GM23338 (cell line): Measurements from ENCODE around the gene MICAL2. TPM values are rescaled to one million over a fixed set of nuclear protein-coding genes. Genes with fewer than 3 reads are reported as not detected.

Experiments used
- JUNB ChIP-seq: IDR thresholded peaks from one replicate; pipeline ENCODE4 v1.6.1; 2016; ENCODE audit warnings: antibody characterized with exemption; ENCODE audit not compliant: unreplicated experiment
- STAT1 ChIP-seq: IDR thresholded peaks from one replicate; pipeline ENCODE4 v1.6.1; 2016; ENCODE audit warnings: antibody characterized with exemption; ENCODE audit not compliant: unreplicated experiment
- ZNF114 ChIP-seq: fragments of 250-450 bp; sonication (Bioruptor Pico); IDR thresholded peaks from 2 replicates; pipeline ENCODE4 v1.5.0; 2020; ENCODE audit warnings: mild to moderate bottlenecking, moderate library complexity
- ZNF331 ChIP-seq: fragments of 250-450 bp; sonication (Bioruptor Pico); IDR thresholded peaks from 2 replicates; pipeline ENCODE4 v1.5.0; 2020; ENCODE audit warnings: low read depth, mild to moderate bottlenecking, moderate library complexity
- polyA plus RNA-seq: library from polyadenylated mRNA; unstranded; fragments of >200 nt; fragmentation: Nextera tagmentation; extraction: Ambion mirVana; gene quantifications from 2 replicates; pipeline ENCODE4 v1.2.1, GENCODE V29; 2016
- total RNA-seq: library from RNA; depleted of rRNA; stranded (reverse); fragments of >200 nt; shearing (Covaris generic); gene quantifications from 2 replicates; pipeline ENCODE4 v1.2.3, GENCODE V29; 2014
- TF ChIP-seq, protein P1 (sequence below): fragments of 250-450 bp; sonication (Bioruptor Pico); IDR thresholded peaks from 2 replicates; pipeline ENCODE4 v1.5.0; 2020; ENCODE audit warnings: mild to moderate bottlenecking, moderate library complexity
- TF ChIP-seq, protein P2 (sequence below): IDR thresholded peaks from one replicate; pipeline ENCODE4 v1.6.1; 2018; ENCODE audit warnings: antibody characterized with exemption; ENCODE audit not compliant: unreplicated experiment

MICAL2 gene
- total and polyA plus RNA-seq, 2 experiments from 2014 or later: 0.66 to 1.4 TPM

DNA sequence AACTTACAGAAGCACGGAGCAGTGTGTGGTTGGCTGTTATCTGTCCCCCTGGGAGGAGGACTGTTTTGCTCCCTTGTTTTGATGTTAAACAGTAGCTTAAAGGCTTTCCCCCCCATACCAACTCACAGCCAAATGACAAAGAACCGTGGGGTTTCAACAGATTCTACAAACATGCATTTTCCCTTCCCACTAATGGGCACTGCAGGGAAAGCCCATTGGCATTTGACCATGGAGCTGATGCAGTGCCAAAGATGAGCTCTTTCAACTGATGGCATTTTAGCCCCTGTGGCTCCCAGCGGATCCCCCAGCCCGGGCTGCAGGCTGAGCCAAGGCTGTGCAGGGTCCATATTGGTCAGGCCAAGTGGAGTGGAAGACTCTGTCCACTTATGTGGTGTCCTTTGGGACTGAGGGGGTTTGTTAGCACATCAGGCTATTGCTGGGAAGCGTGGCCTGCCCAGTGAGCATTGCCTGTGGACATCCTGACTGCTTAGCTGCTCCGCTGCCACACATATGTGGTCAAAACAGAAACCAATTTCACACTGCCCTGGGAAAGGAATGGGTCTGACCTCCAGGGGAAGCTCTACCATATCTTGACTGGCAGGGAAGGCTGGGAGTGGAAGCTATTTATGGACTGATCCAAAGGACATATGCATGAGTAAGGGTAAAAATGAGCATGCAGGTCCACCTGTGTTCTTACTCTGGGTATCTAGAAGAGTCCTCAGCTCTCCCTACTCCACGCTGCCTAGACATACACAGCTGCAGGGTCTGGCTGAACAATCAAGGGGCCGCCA, 150.5 kb downstream of the MICAL2 start (continued):
- TF ChIP-seq, protein P1, sequence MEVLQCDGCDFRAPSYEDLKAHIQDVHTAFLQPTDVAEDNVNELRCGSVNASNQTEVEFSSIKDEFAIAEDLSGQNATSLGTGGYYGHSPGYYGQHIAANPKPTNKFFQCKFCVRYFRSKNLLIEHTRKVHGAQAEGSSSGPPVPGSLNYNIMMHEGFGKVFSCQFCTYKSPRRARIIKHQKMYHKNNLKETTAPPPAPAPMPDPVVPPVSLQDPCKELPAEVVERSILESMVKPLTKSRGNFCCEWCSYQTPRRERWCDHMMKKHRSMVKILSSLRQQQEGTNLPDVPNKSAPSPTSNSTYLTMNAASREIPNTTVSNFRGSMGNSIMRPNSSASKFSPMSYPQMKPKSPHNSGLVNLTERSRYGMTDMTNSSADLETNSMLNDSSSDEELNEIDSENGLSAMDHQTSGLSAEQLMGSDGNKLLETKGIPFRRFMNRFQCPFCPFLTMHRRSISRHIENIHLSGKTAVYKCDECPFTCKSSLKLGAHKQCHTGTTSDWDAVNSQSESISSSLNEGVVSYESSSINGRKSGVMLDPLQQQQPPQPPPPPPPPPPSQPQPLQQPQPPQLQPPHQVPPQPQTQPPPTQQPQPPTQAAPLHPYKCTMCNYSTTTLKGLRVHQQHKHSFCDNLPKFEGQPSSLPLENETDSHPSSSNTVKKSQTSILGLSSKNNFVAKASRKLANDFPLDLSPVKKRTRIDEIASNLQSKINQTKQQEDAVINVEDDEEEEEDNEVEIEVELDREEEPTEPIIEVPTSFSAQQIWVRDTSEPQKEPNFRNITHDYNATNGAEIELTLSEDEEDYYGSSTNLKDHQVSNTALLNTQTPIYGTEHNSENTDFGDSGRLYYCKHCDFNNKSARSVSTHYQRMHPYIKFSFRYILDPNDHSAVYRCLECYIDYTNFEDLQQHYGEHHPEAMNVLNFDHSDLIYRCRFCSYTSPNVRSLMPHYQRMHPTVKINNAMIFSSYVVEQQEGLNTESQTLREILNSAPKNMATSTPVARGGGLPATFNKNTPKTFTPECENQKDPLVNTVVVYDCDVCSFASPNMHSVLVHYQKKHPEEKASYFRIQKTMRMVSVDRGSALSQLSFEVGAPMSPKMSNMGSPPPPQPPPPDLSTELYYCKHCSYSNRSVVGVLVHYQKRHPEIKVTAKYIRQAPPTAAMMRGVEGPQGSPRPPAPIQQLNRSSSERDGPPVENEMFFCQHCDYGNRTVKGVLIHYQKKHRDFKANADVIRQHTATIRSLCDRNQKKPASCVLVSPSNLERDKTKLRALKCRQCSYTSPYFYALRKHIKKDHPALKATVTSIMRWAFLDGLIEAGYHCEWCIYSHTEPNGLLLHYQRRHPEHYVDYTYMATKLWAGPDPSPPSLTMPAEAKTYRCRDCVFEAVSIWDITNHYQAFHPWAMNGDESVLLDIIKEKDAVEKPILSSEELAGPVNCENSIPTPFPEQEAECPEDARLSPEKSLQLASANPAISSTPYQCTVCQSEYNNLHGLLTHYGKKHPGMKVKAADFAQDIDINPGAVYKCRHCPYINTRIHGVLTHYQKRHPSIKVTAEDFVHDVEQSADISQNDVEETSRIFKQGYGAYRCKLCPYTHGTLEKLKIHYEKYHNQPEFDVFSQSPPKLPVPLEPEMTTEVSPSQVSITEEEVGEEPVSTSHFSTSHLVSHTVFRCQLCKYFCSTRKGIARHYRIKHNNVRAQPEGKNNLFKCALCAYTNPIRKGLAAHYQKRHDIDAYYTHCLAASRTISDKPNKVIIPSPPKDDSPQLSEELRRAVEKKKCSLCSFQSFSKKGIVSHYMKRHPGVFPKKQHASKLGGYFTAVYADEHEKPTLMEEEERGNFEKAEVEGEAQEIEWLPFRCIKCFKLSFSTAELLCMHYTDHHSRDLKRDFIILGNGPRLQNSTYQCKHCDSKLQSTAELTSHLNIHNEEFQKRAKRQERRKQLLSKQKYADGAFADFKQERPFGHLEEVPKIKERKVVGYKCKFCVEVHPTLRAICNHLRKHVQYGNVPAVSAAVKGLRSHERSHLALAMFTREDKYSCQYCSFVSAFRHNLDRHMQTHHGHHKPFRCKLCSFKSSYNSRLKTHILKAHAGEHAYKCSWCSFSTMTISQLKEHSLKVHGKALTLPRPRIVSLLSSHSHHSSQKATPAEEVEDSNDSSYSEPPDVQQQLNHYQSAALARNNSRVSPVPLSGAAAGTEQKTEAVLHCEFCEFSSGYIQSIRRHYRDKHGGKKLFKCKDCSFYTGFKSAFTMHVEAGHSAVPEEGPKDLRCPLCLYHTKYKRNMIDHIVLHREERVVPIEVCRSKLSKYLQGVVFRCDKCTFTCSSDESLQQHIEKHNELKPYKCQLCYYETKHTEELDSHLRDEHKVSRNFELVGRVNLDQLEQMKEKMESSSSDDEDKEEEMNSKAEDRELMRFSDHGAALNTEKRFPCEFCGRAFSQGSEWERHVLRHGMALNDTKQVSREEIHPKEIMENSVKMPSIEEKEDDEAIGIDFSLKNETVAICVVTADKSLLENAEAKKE (CRISPR knock-in tag): no peak
- TF ChIP-seq ZNF331 (CRISPR knock-in tag): no peak
- no peak for TF ChIP-seq STAT1
- no peak for TF ChIP-seq JUNB
- TF ChIP-seq, protein P2, sequence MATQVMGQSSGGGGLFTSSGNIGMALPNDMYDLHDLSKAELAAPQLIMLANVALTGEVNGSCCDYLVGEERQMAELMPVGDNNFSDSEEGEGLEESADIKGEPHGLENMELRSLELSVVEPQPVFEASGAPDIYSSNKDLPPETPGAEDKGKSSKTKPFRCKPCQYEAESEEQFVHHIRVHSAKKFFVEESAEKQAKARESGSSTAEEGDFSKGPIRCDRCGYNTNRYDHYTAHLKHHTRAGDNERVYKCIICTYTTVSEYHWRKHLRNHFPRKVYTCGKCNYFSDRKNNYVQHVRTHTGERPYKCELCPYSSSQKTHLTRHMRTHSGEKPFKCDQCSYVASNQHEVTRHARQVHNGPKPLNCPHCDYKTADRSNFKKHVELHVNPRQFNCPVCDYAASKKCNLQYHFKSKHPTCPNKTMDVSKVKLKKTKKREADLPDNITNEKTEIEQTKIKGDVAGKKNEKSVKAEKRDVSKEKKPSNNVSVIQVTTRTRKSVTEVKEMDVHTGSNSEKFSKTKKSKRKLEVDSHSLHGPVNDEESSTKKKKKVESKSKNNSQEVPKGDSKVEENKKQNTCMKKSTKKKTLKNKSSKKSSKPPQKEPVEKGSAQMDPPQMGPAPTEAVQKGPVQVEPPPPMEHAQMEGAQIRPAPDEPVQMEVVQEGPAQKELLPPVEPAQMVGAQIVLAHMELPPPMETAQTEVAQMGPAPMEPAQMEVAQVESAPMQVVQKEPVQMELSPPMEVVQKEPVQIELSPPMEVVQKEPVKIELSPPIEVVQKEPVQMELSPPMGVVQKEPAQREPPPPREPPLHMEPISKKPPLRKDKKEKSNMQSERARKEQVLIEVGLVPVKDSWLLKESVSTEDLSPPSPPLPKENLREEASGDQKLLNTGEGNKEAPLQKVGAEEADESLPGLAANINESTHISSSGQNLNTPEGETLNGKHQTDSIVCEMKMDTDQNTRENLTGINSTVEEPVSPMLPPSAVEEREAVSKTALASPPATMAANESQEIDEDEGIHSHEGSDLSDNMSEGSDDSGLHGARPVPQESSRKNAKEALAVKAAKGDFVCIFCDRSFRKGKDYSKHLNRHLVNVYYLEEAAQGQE: no peak
- TF ChIP-seq ZNF114 (CRISPR knock-in tag): no peak
